GM15510 (cell line): Measurements from ENCODE around the gene SLC7A1.

Experiments used
- POLR2A ChIP-seq: IDR thresholded peaks from 3 replicates; pipeline ENCODE4 v1.6.1; 2011; ENCODE audit warnings: borderline replicate concordance; ENCODE audit not compliant: insufficient read length; ENCODE audit errors: extremely low read depth

SLC7A1 gene

DNA sequence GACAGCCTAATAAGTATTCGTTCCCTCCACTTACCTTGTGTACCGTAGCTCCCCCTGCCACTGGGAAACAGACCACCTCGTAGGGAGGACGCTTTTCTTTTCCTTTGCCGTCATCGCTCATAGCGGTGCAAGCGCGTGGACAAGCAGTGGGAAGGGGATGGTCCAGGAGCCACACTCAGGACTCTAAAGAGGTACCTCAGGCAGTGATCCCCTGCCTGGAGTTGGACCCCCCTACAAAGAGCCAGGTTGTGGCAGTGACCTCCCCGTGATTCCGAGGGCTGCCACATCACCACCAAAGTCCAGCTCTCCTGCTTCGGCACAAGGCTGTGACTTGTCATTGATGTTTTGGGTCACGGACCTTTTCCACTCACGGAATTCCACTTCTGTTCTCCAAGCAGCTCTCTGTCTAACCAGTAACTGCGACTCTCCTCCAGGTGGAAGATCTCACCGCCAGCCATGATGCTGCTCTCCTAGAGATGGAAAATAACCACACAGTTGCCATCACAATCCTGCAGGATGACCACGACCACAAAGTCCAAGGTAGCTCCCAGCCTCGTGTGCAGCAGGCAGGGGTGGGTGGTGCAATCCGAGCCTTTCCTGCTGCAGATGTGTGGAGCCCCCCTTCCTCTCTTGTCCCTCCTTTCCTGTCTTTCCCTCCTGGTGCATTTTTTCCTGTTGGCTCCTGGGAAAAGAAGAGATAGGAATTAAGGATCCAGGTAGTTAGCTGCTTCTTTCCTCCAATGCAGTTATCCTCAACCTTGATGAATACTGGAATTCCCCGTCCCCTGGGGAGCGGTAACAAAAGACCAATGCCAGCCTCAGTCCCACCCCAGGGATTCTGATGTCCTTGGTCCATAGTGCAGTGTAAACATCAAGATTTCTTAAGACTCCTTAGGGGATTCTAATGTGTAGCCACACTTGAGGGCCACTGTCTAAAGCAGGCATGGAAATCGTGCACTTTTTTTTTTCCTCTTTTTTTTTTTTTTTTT is 107.7 kb downstream of the SLC7A1 start:
- TF ChIP-seq POLR2A: no peak

DNA sequence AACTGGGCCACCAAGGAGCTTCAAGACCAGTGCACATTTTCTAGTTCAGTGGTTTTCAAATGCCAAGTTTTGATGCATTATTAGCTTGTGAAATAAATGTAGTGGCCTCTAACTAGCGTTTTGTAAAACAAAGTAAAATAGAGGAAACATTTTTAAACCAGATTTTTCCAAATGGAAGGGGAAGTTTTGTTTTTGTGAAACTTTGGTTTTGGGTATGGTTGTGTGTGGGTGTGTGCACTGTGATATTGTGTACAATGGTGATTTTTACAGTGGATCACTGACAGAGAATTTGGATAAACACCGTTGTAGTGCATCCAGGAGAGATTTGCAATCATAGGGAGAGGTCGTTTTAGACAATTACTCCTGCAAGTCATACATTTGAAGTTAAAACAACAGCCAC is 108.9 kb downstream of the SLC7A1 start:
- no peak for TF ChIP-seq POLR2A

DNA sequence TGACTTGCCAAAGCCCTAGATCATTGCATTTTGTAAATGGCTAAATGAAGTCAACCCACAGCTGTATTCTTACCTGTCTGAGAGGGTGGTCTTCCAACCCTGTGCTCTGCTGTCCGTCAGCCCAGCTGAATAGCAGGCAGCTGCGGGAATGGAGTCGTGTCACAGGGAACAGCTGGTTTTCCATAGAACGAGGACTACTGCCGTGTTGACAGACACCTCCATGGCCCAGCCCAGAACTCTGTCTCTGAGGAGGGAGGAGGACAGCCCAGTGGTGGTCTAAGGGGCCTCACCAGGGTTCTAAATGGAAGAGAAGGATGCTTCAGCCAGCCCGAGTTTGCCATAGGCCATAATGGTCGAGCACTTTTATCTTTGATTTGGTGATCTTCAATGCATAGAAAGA is 110.7 kb downstream of the SLC7A1 start:
- TF ChIP-seq POLR2A: no peak

DNA sequence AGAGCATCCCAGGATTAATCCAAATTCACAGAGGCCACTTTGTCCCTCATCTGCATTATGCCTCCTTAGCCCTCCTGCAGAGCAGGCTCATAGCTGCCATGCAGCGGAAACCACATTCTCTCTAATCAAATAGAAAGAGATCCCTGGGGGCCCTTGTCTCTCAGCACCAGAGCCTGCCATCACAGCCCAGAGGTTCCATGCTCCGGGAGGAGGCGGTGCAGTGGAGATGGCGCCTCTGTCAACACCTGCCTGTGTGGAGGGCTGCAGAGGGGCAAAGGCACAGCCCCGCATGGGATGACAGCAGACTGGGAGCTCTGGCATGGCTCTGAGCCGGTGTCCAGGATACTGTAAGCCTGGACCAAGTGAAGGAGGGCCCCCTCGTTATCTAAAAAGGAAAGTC is 111.3 kb downstream of the SLC7A1 start:
- no peak for TF ChIP-seq POLR2A

DNA sequence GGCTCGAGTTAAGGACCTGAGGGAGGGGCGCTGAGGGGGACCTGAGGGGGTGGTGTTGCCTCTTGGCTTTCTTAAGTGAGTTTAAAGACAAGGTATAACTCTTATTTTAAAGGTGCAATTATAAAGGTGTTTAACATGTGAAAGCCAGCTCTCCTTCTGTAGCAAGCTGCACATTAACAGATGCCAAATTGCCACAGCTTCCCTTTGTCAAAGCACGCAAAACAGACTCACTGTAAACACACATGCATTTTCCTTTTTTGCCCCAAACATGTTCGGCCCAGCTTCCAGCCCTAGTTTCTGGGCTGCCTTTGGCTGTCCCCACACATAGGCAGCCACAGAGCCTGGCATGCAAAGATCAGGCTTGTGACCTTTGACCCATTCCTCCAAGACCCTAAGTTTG is 111.9 kb downstream of the SLC7A1 start:
- TF ChIP-seq POLR2A: no peak

DNA sequence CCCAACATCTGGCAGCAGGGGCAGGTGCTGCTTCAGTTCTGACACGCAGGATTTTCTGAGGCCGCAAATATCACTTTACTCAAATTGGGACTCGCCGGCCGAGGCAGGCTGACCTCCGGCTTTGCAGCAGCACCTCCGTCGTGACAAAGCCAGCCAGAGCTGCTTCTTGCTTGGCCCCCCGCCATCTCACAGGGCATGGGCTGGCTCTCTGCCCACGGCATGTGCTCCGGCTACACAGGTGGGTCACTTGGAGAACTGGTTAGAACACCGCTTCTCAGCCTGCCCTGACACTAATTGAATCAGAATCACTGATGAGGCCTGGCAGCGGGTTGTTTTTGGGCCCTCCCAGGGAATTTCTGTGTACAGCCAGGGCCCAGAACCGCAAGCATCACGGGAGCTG is 112.3 kb downstream of the SLC7A1 start:
- TF ChIP-seq POLR2A: no peak

DNA sequence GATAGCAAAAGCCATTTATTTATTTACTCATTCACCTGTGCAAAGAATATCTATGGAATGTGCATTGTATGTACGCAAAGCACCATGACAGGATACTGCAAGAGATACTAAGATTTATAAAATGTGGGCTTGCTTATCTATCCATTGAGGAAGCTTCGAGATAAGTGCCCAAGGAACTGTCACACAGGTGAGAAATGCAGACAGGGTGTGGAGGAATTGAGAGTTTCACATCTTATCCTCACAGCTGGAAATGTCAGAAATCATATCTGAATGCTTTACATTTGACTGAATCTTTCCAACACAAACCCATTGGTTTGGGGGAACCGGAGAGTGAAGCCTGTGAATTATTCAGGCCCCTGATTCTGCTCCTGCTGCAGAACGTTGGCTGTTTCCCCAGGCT is 113.0 kb downstream of the SLC7A1 start:
- no peak for TF ChIP-seq POLR2A

DNA sequence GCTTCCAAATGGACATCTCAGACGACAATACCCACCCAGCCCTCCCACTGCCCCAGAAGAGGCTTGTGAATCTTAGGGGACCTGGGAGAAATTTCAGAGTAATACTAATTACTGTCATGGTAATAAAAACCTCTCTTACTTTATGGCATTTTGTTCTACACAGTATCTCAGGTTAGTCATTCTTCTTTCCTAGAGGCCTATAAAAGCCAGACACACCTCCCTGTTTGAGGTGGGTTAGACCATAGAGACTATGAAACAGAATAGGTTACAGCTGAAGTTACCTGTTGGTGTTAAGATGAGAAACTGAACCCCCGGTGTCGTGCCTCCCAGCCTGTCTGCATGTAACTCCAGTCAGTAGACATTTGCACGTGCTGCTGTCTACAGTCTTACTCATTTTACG is 113.9 kb downstream of the SLC7A1 start:
- TF ChIP-seq POLR2A: no peak

DNA sequence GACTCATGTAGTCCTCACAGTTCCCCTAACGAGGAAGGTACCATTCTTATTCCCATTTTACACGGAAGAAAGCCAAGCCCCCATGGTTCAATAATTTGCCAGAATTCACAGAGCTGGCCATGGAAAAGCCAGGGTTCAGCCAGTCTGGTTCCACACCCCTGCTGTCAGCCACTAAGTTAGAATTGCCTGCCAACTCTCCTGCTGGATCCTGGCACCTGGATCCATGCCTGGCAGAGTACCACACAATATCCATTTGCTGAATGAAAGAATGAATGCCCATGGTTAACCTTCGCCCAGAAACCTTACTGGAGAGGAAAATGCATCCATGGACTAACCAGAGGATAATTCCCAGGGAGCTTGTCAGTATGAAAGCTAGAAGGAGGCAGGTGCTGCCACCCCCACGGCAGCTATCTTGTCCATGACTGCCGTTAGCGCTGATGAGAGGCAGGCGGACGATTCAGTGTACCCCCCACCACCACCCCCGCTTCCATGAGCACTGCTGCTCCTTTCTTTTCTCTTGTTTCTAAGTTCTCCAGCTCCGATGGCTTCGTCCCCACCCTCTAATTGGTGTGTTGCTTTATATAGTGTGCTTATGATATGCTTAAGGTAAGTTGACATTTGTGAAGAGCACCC is 114.5 kb downstream of the SLC7A1 start:
- TF ChIP-seq POLR2A: no peak

DNA sequence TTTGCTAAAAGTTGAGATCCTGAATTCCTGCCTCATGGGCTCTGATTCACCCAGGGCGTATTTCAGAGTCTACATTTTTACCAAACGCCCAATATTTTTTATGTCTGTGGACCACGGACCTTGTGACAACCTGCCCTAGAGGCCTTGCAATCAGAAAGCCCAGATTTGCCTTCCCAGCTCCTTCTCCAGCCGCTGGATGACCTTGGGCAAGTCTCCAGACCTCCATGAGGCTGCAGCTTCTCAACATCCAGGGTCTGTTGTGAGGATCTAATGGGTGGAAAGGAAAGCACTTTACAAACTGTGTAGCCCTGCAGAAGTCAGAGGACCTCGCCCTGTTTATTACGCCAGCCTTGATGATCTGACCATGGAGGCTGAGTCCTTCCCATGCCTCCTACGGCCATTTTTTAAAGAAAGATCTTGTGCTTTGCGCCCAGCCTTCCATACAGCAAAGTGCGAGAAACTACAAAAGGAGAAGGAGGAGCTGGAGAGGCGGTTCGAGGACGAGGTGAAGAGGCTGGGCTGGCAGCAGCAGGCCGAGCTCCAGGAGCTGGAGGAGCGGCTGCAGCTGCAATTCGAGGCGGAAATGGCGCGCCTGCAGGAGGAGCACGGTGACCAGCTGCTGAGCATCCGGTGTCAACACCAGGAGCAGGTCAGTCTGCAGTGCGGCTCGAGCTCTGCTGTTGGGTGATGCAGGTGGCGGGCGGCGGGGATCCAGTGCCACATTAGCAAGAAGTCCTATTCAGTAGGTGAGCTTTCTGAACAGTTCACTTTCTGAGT is 115.6 kb downstream of the SLC7A1 start:
- no peak for TF ChIP-seq POLR2A

DNA sequence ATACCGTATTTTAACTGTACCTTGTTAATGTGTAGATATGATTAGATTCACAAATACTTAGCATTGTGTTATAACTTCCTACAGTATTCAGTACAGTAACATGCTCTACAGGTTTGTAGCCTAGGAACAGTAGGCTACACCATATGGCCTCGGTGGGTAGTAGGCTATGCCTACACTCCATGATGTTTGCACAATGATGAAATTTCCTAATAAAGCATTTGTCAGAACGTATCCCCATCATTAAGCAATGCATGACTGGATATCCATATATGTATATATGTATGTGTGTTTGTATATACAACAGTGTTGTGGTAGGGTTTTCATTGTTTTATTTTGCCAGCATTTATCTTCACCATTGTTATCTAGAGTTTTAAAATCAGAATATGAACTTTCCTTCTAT is 119.4 kb downstream of the SLC7A1 start:
- TF ChIP-seq POLR2A: no peak

DNA sequence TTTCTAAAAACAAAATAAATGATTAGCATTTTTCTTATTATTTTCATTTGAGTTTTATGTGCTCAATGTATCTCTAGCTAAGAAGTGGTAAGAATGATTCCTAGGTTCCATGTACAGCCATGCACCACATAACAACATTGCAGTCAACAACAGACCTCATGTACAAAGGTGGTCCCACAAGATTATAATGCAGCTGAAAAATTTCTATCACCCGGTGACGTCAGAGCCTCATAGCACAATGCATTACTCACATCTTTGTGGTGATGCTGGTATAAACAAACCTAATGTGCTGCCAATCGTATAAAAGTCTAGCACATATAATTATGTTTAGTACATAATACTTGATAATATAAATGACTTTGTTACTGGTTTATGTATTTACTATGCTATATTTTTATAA is 120.5 kb downstream of the SLC7A1 start:
- TF ChIP-seq POLR2A: no peak

DNA sequence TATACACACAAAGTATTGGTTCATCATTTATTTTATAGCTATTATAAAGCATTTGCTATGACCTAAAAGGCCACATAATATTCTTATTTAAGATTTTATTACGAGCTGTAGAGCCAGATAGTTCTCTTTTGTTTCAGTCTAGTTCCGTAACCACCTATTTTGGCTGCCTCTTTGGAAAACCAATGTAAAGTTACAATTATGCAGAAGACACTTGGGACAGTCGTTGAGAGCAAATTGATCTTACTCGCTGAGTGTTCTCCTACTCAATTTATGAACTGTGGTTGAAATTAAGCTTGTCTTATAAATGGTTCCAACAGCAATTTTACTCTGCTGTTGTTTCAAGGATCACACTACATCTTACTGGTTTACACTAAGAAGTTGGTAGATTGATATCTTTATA is 122.3 kb downstream of the SLC7A1 start:
- no peak for TF ChIP-seq POLR2A

DNA sequence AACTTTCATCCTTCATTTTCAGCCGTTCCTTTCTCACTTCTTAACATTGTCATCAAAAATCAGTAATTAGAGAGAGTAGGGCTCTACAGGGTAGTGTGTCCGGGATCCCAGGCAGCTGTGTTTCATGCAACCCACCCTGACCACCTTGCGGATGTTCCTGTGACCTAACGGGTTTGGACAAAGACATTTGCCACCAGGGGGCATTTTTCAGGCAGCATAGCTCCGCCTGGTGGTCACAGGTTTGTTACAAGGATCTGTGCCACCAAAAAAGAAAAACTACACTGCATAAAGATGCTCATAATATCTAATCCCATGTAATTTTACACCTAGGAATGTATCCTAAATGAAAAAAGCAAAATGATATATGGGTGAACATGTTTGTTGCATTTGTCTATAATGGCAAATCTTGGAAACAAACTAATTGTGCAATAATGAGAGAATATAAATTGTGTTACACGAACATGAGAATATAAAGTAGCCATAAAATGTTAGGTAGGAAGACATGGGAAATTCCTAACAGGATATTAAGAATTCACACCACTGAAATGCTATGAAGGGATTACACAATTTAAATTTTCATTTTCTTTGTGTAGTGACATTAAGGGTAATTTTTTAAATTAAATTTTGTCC is 123.0 kb downstream of the SLC7A1 start:
- no peak for TF ChIP-seq POLR2A

DNA sequence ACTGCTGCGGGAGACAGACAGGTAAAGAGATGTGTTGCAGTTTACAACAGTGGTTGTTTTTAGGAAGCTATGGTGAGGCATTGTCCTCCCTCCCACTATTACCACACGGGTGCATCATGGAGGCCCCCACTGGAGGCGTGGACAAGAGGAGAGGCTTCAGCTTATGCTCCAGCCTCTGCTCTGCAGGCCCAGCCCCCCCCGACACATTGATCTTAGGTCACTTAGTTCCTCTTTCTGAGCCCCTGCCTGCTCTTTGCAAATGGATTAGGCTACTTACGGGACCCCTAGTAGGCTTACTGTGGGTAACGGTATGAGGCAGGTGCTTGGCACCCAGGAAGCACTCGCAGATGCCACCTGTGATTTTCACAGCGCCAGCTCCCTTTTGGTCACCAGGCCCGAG is 123.9 kb downstream of the SLC7A1 start:
- TF ChIP-seq POLR2A: no peak

DNA sequence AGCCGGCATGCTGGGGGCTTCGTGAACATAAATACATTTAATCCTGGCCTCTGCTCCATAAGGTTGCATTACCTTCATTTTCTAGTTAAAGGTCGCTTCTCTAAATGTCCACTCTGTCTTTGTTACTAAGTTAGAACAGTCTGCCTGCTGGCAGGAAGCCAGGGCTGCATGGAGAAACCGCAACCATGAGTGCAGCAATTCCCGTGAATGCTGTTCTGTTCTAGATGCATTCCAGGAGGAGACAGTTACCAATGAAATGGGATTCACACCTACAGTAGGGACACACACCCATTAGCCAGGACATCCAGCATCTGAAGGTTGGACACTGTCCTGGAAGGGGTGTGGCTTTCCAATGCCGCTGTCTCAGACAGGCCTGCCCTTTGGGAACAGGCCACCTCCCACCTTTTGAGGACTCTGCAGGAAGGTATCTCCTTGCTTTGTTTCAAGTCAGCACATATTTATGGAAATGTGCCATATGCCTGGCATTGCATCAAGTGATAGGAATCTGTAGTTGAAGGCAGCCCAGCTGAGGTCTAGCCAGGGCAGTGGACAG is 129.7 kb downstream of the SLC7A1 start:
- TF ChIP-seq POLR2A: no peak
